Measurements from ENCODE around the gene DSG2.

DSG2 gene

DNA sequence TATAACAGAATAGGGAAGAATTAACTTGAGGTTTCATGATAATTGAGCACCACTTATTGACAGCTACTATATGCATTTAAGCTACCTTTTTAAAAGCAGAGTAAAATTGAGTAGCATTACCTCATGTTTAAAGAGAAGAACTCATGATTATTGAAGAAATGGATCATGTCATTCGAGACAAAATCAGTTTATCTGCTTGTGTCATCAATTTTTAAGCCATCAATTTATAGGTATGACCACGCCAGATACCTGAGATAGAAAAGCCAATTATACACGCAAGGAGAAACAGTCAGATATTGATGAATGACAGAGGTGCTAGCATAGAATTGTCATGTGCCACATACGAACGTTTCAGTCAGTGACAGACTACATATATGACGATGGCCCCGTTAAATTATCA lies 28.4 kb downstream of the DSG2 start:
- TF ChIP-seq, protein P1, sequence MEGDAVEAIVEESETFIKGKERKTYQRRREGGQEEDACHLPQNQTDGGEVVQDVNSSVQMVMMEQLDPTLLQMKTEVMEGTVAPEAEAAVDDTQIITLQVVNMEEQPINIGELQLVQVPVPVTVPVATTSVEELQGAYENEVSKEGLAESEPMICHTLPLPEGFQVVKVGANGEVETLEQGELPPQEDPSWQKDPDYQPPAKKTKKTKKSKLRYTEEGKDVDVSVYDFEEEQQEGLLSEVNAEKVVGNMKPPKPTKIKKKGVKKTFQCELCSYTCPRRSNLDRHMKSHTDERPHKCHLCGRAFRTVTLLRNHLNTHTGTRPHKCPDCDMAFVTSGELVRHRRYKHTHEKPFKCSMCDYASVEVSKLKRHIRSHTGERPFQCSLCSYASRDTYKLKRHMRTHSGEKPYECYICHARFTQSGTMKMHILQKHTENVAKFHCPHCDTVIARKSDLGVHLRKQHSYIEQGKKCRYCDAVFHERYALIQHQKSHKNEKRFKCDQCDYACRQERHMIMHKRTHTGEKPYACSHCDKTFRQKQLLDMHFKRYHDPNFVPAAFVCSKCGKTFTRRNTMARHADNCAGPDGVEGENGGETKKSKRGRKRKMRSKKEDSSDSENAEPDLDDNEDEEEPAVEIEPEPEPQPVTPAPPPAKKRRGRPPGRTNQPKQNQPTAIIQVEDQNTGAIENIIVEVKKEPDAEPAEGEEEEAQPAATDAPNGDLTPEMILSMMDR (IDR thresholded peaks at IDR 0.05; ENCODE audit: borderline replicate concordance, extremely low read depth, low read length, poor library complexity, severe bottlenecking): no peak
- no peak for TF ChIP-seq EZH2 (IDR thresholded peaks at IDR 0.05; ENCODE audit: borderline replicate concordance, low read depth, low read length, severe bottlenecking)
- H3K9ac ChIP-seq (ENCODE audit: low read depth, low read length): no peak overlapping the region
- DNase-seq (no peak), ATAC-seq (ENCODE audit: insufficient read depth, low read depth) (no peak)
- H2AFZ ChIP-seq (ENCODE audit: low read depth, low read length): no peak overlapping the region
- H4K20me1 ChIP-seq (ENCODE audit: insufficient read depth, low read length): no peaks in the 10 kb centered on the region
- H3K9me3 ChIP-seq (ENCODE audit: insufficient read depth, low read length, severe bottlenecking): no peaks in the 10 kb centered on the region
- H3K4me1 ChIP-seq (ENCODE audit: insufficient read depth, low read length): no peaks in the 10 kb centered on the region
- H3K4me3 ChIP-seq (ENCODE audit: low read depth in 1 of 2, low read length in 2 of 2): no peak overlapping the region
- no peak overlapping the region for H3K4me2 ChIP-seq (ENCODE audit: insufficient read depth, low read length)
- no peak overlapping the region for H3K27ac ChIP-seq (ENCODE audit: low read length)
- H3K27me3 ChIP-seq (ENCODE audit: insufficient read depth, low read length, poor library complexity): peaks cover 9% of the 10 kb centered on the region
- no peaks in the 10 kb centered on the region for H3K79me2 ChIP-seq (ENCODE audit: insufficient read depth, low read length)
- no peaks in the 10 kb centered on the region for H3K36me3 ChIP-seq (ENCODE audit: insufficient read depth, low read length)

DNA sequence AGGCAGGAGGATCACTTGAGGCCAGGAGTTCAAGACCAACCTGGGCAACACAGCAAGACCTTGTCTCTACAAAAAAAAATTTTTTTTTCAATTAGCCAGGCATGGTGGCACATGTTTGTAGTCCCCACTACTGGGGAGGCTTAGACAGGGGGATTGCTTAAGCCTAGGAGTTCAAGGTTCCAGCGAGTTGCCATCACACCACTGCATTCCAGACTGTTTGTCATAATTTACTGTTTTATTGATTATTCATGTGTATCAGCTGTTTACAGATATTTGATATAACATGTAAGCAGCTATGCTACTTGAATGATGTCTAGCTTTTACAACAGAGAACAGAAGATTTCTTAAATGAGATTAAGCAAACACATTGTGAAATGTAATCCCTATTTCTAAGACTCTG lies 35.3 kb downstream of the DSG2 start:
- TF ChIP-seq, protein P1 (IDR thresholded peaks at IDR 0.05; ENCODE audit: borderline replicate concordance, extremely low read depth, low read length, poor library complexity, severe bottlenecking): no peak
- no peak for TF ChIP-seq EZH2 (IDR thresholded peaks at IDR 0.05; ENCODE audit: borderline replicate concordance, low read depth, low read length, severe bottlenecking)
- no peak for ATAC-seq (ENCODE audit: insufficient read depth, low read depth)
- Histone ChIP-seq H3K9ac (ENCODE audit: low read depth, low read length) (no peak overlapping the region), H2AFZ (ENCODE audit: low read depth, low read length) (no peak overlapping the region), H3K27ac (ENCODE audit: low read length) (no peak overlapping the region), H3K79me2 (ENCODE audit: insufficient read depth, low read length) (no peaks in the 10 kb centered on the region), H3K36me3 (ENCODE audit: insufficient read depth, low read length) (no peaks in the 10 kb centered on the region), H3K4me1 (ENCODE audit: insufficient read depth, low read length) (no peaks in the 10 kb centered on the region), H3K4me2 (ENCODE audit: insufficient read depth, low read length) (no peak overlapping the region), H3K27me3 (ENCODE audit: insufficient read depth, low read length, poor library complexity) (no peaks in the 10 kb centered on the region), H3K9me3 (ENCODE audit: insufficient read depth, low read length, severe bottlenecking) (no peaks in the 10 kb centered on the region), H3K4me3 (ENCODE audit: low read depth in 1 of 2, low read length in 2 of 2) (no peak overlapping the region), H4K20me1 (ENCODE audit: insufficient read depth, low read length) (no peaks in the 10 kb centered on the region)
- DNase-seq: no peak

DNA sequence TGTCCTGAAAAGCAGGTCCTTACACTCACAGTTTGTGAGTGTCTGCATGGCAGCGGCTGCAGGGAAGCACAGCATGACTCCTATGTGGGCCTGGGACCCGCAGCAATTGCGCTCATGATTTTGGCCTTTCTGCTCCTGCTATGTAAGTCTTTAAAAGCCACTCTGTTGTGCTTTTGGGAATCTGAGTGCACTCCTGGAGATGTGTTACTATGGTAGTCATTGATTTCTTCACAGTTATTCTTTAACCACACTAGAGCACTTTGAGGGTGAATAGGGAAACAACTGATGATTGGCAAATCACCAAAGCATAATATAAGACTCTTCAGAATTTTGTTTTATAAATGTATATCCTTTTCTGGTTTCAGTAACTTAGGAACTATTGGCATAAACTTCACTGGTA lies 40.9 kb downstream of the DSG2 start:
- ATAC-seq (ENCODE audit: insufficient read depth, low read depth): no peak
- Histone ChIP-seq H3K27ac (ENCODE audit: low read length) (no peak overlapping the region), H3K9me3 (ENCODE audit: insufficient read depth, low read length, severe bottlenecking) (no peaks in the 10 kb centered on the region), H3K9ac (ENCODE audit: low read depth, low read length) (no peak overlapping the region), H3K4me1 (ENCODE audit: insufficient read depth, low read length) (no peaks in the 10 kb centered on the region), H3K36me3 (ENCODE audit: insufficient read depth, low read length) (no peaks in the 10 kb centered on the region), H2AFZ (ENCODE audit: low read depth, low read length) (no peak overlapping the region), H3K4me3 (ENCODE audit: low read depth in 1 of 2, low read length in 2 of 2) (no peak overlapping the region), H3K79me2 (ENCODE audit: insufficient read depth, low read length) (no peaks in the 10 kb centered on the region), H3K4me2 (ENCODE audit: insufficient read depth, low read length) (no peak overlapping the region), H4K20me1 (ENCODE audit: insufficient read depth, low read length) (no peaks in the 10 kb centered on the region), H3K27me3 (ENCODE audit: insufficient read depth, low read length, poor library complexity) (peaks cover 3% of the 10 kb centered on the region)
- TF ChIP-seq, protein P1 (IDR thresholded peaks at IDR 0.05; ENCODE audit: borderline replicate concordance, extremely low read depth, low read length, poor library complexity, severe bottlenecking): no peak
- TF ChIP-seq EZH2 (IDR thresholded peaks at IDR 0.05; ENCODE audit: borderline replicate concordance, low read depth, low read length, severe bottlenecking): no peak
- no peak for DNase-seq

DNA sequence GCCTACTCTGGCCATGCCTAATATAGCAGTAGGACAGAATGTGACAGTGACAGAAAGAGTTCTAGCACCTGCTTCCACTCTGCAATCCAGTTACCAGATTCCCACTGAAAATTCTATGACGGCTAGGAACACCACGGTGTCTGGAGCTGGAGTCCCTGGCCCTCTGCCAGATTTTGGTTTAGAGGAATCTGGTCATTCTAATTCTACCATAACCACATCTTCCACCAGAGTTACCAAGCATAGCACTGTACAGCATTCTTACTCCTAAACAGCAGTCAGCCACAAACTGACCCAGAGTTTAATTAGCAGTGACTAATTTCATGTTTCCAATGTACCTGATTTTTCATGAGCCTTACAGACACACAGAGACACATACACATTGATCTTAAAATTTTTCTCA lies 48.5 kb downstream of the DSG2 start:
- H3K36me3 ChIP-seq (ENCODE audit: insufficient read depth, low read length): no peaks in the 10 kb centered on the region
- no peaks in the 10 kb centered on the region for H3K79me2 ChIP-seq (ENCODE audit: insufficient read depth, low read length)
- H3K4me3 ChIP-seq (ENCODE audit: low read depth in 1 of 2, low read length in 2 of 2): no peak overlapping the region
- H3K27ac ChIP-seq (ENCODE audit: low read length): no peak overlapping the region
- no peaks in the 10 kb centered on the region for H3K4me1 ChIP-seq (ENCODE audit: insufficient read depth, low read length)
- no peak overlapping the region for H3K4me2 ChIP-seq (ENCODE audit: insufficient read depth, low read length)
- no peaks in the 10 kb centered on the region for H4K20me1 ChIP-seq (ENCODE audit: insufficient read depth, low read length)
- DNase-seq: no peak
- no peak overlapping the region for H2AFZ ChIP-seq (ENCODE audit: low read depth, low read length)
- TF ChIP-seq EZH2 (IDR thresholded peaks at IDR 0.05; ENCODE audit: borderline replicate concordance, low read depth, low read length, severe bottlenecking): no peak
- TF ChIP-seq, protein P1 (IDR thresholded peaks at IDR 0.05; ENCODE audit: borderline replicate concordance, extremely low read depth, low read length, poor library complexity, severe bottlenecking): no peak
- H3K27me3 ChIP-seq (ENCODE audit: insufficient read depth, low read length, poor library complexity): peaks cover 8% of the 10 kb centered on the region
- ATAC-seq (ENCODE audit: insufficient read depth, low read depth): no peak
- H3K9ac ChIP-seq (ENCODE audit: low read depth, low read length): no peak overlapping the region
- no peaks in the 10 kb centered on the region for H3K9me3 ChIP-seq (ENCODE audit: insufficient read depth, low read length, severe bottlenecking)
